ENCODE results near the gene LRSAM1. TPM values are rescaled to one million over a fixed set of nuclear protein-coding genes. Genes with fewer than 3 reads are reported as not detected.

The LRSAM1 gene
- total and polyA plus RNA-seq, 9 of the 15 experiments (the other 6 are each of a cell fraction or from before 2014, with no cell fraction given), result 0.07 to 16.2 (median 4.7) TPM

DNA sequence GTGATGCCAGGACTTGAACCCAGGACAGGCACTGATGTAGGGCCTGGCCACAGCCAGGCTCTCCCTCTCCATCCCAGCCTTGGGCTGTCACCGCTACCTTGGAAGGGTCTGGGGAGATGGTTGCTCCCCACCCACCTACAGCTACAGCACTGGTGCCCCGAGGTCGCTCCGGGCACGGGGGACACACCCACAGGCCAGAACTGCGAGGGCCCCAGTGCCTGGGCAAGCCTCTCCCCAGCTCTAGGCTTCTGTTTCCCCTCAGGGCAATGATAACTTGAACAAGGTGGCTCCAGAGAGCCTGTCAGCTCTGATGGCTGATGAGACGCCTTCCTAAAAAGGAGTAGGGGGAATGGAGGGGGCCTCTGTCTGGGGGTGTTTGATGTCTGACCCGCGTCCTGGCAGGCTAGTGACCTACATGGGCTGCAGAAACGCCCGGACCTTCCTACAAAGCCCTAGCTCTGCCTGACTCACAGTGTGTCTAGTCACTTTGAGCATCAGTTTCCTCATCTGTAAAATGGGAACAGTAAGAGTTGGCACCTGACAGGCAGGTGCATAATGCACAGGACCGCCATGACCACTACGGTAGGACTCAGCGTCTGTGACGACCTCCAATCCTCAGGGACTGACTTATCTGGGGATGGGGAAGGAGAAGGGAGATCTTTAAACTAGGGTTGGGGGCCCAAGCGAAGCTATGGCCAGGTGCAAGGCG lies 76.4 kb downstream of the LRSAM1 start (continued):
- TF ChIP-seq SP2 (IDR thresholded peaks at IDR 0.05; ENCODE audit: extremely low read depth, low read depth, low read length, poor library complexity, severe bottlenecking), result no peak

DNA sequence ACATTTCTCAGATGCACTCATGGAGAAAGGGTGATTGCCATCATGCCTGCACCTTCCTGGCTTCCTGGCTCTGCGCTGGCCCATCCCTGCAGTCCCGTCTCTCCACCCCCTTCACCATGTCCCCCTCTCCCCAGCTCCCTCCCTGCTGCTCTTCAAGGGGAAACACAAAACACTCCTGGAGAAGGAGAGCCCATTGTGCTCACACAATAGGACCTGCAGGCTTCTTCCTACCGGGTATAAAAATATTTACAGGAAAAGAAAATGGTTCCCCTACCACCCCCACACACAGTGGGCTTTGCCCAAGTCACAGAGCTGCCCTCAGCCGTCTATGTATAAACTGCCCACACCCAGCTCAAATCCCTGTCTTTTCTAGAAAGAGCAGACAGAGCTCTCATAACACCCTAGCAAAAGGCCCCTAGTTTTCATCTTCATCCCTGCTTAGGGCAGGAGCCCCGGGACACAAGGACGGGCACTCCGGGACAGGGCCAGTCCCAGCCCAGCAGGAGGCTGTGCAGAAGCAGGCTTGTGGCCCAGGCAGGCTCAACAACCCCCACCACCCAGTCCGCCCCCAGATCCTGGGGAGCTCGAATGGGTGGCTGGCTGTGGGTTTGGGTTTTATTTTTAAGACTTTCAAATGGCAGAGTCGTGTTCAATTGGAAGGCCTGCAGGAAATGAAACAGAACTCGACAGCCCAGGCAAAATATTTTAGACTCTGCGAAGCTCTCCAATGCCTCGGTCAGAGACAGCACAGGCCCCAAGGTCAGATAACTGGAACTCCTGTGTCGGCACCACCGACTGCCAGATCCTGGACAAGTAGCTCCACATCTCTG lies 77.3 kb downstream of the LRSAM1 start:
- WGBS (ENCODE audit: insufficient coverage, low coverage, missing lambda C conversion rate), result 76% methylated on average over 15 of the region's 15 CpGs
- Histone ChIP-seq H3K9me1 (ENCODE audit: control insufficient read depth, insufficient read depth, low read length) (no peaks in the 10 kb centered on the region), H3K9ac (ENCODE audit: insufficient read depth in 1 of 2, low read depth in 2 of 2, low read length in 2 of 2) (peak overlapping the region in 1 of 2 experiments; percentile 50; a peak in 1 of 4 replicates), H3K9me3 (replicated peaks; ENCODE audit: control insufficient read depth, insufficient read depth, low read depth, low read length) (peaks cover 23% of the 10 kb centered on the region), H3K4me3 (no peak overlapping the region), H4K20me1 (replicated peaks; ENCODE audit: control insufficient read depth, insufficient read depth, low read length) (no peaks in the 10 kb centered on the region), H3K4me2 (ENCODE audit: insufficient read depth, low read length) (no peak overlapping the region), H3K36me3 (ENCODE audit: control insufficient read depth, insufficient read depth, low read length) (peaks cover 62% of the 10 kb centered on the region), H3K27ac (ENCODE audit: extremely low read depth, low read depth, low read length) (no peak overlapping the region), H3K27me3 (ENCODE audit: control insufficient read depth in 2 of 2, insufficient read depth in 2 of 2, low read length in 2 of 2) (no peaks in the 10 kb centered on the region), H3K79me2 (ENCODE audit: control insufficient read depth, insufficient read depth, low read length) (no peaks in the 10 kb centered on the region), H3K4me1 (replicated peaks in 1 of 2; ENCODE audit: control insufficient read depth in 2 of 2, insufficient read depth in 2 of 2, low read length in 2 of 2) (peaks cover 0 to 8% of the 10 kb centered on the region in 2 experiments; a peak in 1 of 5 replicates), H2AFZ (ENCODE audit: low read depth, low read length) (no peak overlapping the region)
- ATAC-seq (no peak), DNase-seq (ENCODE audit: extremely low read depth in 1 of 4, low spot score in 3 of 4) (no peak), FAIRE-seq (no peak)
- ChIA-PET POLR2A (interaction anchor here (1.0 to 1.1 kb wide), 2 partner anchors 8 to 40 kb away, joined by 3 to 4 read pairs; no protein-coding TSS in a partner anchor), CTCF (ENCODE audit: low intra/inter-chr PET ratio) (no interaction called here)
- TF ChIP-seq, protein P1, sequence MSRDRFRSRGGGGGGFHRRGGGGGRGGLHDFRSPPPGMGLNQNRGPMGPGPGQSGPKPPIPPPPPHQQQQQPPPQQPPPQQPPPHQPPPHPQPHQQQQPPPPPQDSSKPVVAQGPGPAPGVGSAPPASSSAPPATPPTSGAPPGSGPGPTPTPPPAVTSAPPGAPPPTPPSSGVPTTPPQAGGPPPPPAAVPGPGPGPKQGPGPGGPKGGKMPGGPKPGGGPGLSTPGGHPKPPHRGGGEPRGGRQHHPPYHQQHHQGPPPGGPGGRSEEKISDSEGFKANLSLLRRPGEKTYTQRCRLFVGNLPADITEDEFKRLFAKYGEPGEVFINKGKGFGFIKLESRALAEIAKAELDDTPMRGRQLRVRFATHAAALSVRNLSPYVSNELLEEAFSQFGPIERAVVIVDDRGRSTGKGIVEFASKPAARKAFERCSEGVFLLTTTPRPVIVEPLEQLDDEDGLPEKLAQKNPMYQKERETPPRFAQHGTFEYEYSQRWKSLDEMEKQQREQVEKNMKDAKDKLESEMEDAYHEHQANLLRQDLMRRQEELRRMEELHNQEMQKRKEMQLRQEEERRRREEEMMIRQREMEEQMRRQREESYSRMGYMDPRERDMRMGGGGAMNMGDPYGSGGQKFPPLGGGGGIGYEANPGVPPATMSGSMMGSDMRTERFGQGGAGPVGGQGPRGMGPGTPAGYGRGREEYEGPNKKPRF (IDR thresholded peaks at IDR 0.05; ENCODE audit: low read depth, low read length), result no peak
- no peak for TF ChIP-seq ARNT (IDR thresholded peaks at IDR 0.05)
- no peak for TF ChIP-seq NCOA4 (IDR thresholded peaks at IDR 0.05; ENCODE audit: partially characterized antibody)
- TF ChIP-seq HDGF (IDR thresholded peaks at IDR 0.05), result no peak
- no peak for TF ChIP-seq ZC3H8 (IDR thresholded peaks at IDR 0.05)
- TF ChIP-seq BRD4 (IDR thresholded peaks at IDR 0.05), result no peak
- TF ChIP-seq, protein P2, sequence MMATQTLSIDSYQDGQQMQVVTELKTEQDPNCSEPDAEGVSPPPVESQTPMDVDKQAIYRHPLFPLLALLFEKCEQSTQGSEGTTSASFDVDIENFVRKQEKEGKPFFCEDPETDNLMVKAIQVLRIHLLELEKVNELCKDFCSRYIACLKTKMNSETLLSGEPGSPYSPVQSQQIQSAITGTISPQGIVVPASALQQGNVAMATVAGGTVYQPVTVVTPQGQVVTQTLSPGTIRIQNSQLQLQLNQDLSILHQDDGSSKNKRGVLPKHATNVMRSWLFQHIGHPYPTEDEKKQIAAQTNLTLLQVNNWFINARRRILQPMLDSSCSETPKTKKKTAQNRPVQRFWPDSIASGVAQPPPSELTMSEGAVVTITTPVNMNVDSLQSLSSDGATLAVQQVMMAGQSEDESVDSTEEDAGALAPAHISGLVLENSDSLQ (IDR thresholded peaks at IDR 0.05), result no peak
- TF ChIP-seq SRSF9 (IDR thresholded peaks at IDR 0.05; ENCODE audit: borderline replicate concordance, low read depth, low read length), result no peak
- no peak for TF ChIP-seq SMAD2 (IDR thresholded peaks at IDR 0.05; ENCODE audit: low read depth, low read length)
- TF ChIP-seq ZNF175 (CRISPR knock-in tag; IDR thresholded peaks at IDR 0.05; ENCODE audit: low read depth), result no peak
- BruUV-seq (replicated peaks), result no TSS peak
- intact Hi-C loops (cut with micrococcal nuclease) (no loop called here), in situ Hi-C loops (cut with MboI) (no loop called here)

Data from K562 (cell line).